K562 (cell line): Measurements from ENCODE around the gene VEGFB. TPM values are rescaled to one million over a fixed set of nuclear protein-coding genes. Genes with fewer than 3 reads are reported as not detected.

ENCODE experiments used
- CBFB ChIP-seq: sonication (generic); formaldehyde crosslinking; IDR thresholded peaks from 2 replicates; pipeline ENCODE4 v1.4.0; 2020; ENCODE audit warnings: mild to moderate bottlenecking, missing genetic modification reagents
- ELF1 ChIP-seq: fragments of 200-800 bp; sonication (Bioruptor generic); IDR thresholded peaks from 2 replicates; pipeline ENCODE4 v1.6.1; 2016; ENCODE audit warnings: missing genetic modification characterization, missing compliant biosample characterization
- FOXA3 ChIP-seq, 2 experiments: fragments of 450-650 bp in 1 of 2; sonication (generic) in 1 of 2; formaldehyde crosslinking; IDR thresholded peaks in 1 of 2; conservative IDR thresholded peaks in 1 of 2; 2 replicates each; pipeline versions ENCODE4 v1.4.0 to v1.8.0; 2020 to 2022; ENCODE audit warnings: mild to moderate bottlenecking in 2 of 2, missing genetic modification reagents in 1 of 2
- FOXK2 ChIP-seq, 2 experiments: fragments of 450-650 bp; IDR thresholded peaks in 1 of 2; conservative IDR thresholded peaks in 1 of 2; 2 replicates each; pipeline ENCODE4 v1.6.1; 2016; ENCODE audit warnings: low read depth in 2 of 2, mild to moderate bottlenecking in 1 of 2
- FOXP1 ChIP-seq: sonication (generic); formaldehyde crosslinking; IDR thresholded peaks from 2 replicates; pipeline ENCODE4 v1.8.0; 2022; ENCODE audit warnings: mild to moderate bottlenecking, missing genetic modification reagents
- PHF21A ChIP-seq: fragments of 450-650 bp; IDR thresholded peaks from 2 replicates; pipeline ENCODE4 v1.6.1; 2017; ENCODE audit warnings: low read depth, borderline replicate concordance
- RBM34 ChIP-seq: fragments of 200-400 bp; formaldehyde crosslinking; IDR thresholded peaks from 2 replicates; pipeline ENCODE4 v1.6.1; 2018; ENCODE audit warnings: low read length, borderline replicate concordance; ENCODE audit not compliant: insufficient read depth
- RFX7 ChIP-seq: fragments of 250-450 bp; sonication (Bioruptor Pico); IDR thresholded peaks from 2 replicates; pipeline ENCODE4 v1.5.1; 2021; ENCODE audit warnings: mild to moderate bottlenecking
- SIX5 ChIP-seq, 2 experiments: IDR thresholded peaks; 2 replicates each; pipeline ENCODE4 v1.6.1; 2011; ENCODE audit warnings: low read length in 2 of 2, borderline replicate concordance in 1 of 2, low read depth in 1 of 2, mild to moderate bottlenecking in 1 of 2, moderate library complexity in 1 of 2; ENCODE audit not compliant: insufficient read depth in 1 of 2
- SMARCA4 ChIP-seq: fragments of 450-650 bp; IDR thresholded peaks from 2 replicates; pipeline ENCODE4 v1.6.1; 2016
- TAF1 ChIP-seq: IDR thresholded peaks from 2 replicates; pipeline ENCODE4 v1.6.1; 2011; ENCODE audit warnings: mild to moderate bottlenecking, low read length, moderate library complexity; ENCODE audit not compliant: insufficient read depth, control insufficient read depth, severe bottlenecking; ENCODE audit errors: extremely low read depth
- TEAD1 ChIP-seq, 2 experiments: fragments of 450-650 bp in 1 of 2; sonication (generic) in 1 of 2; formaldehyde crosslinking; IDR thresholded peaks; 2 replicates each; pipeline versions ENCODE4 v1.4.0 to v1.8.0; 2020 to 2022; ENCODE audit warnings: mild to moderate bottlenecking in 2 of 2, missing genetic modification reagents in 1 of 2
- ZNF41 ChIP-seq: fragments of 250-450 bp; sonication (Bioruptor Pico); conservative IDR thresholded peaks from 2 replicates; pipeline ENCODE4 v1.4.0; 2020; ENCODE audit warnings: mild to moderate bottlenecking
- ZNF77 ChIP-seq: fragments of 250-450 bp; sonication (Bioruptor Pico); IDR thresholded peaks from 2 replicates; pipeline ENCODE4 v1.5.0; 2020
- polyA plus RNA-seq, 8 experiments: library from polyadenylated mRNA; depleted of rRNA in 4 of 8; stranded (reverse) in 5 of 8; unstranded in 3 of 8; fragments of >200 nt; fragmentation: Nextera tagmentation in 2 of 8; fragmentation: Illumina TruSeq in 1 of 8; extraction: Ambion mirVana in 2 of 8; extraction: Trizol in 1 of 8; gene quantifications; 2 replicates each; pipeline versions ENCODE4 v1.2.1 to v1.2.3, GENCODE V29; 2011 to 2014; ENCODE audit warnings: inconsistent platforms in 1 of 8, missing spikeins in 1 of 8
- total RNA-seq, 7 experiments: library from RNA; depleted of rRNA in 6 of 7; stranded (reverse); fragments of >200 nt in 6 of 7; fragmentation: Illumina TruSeq in 2 of 7; extraction: Trizol in 2 of 7; gene quantifications; 2 replicates each; pipeline versions ENCODE4 v1.2.1 to v1.2.3, GENCODE V29; 2011 to 2021; ENCODE audit warnings: low replicate concordance in 1 of 7
- TF ChIP-seq, protein P1 (sequence below): fragments of 200-400 bp; formaldehyde crosslinking; IDR thresholded peaks from 2 replicates; pipeline ENCODE4 v1.6.1; 2017; ENCODE audit warnings: mild to moderate bottlenecking, low read depth, low read length, moderate library complexity
- TF ChIP-seq, protein P2 (sequence below): IDR thresholded peaks from 2 replicates; pipeline ENCODE4 v1.6.1; 2016; ENCODE audit warnings: missing genetic modification characterization, missing compliant biosample characterization
- TF ChIP-seq, protein P3 (sequence below): fragments of 250-450 bp; sonication (Bioruptor Pico); IDR thresholded peaks from 2 replicates; pipeline ENCODE4 v1.5.0; 2020; ENCODE audit warnings: mild to moderate bottlenecking, borderline replicate concordance
- TF ChIP-seq, protein P4 (sequence below): conservative IDR thresholded peaks from 2 replicates; pipeline ENCODE4 v1.6.1; 2011; ENCODE audit warnings: low read depth, mild to moderate bottlenecking, low read length; ENCODE audit not compliant: control insufficient read depth
- TF ChIP-seq, protein P5 (sequence below): sonication (generic); formaldehyde crosslinking; IDR thresholded peaks from 2 replicates; pipeline ENCODE4 v1.8.1; 2023; ENCODE audit warnings: mild to moderate bottlenecking, missing genetic modification reagents, moderate library complexity

Gene VEGFB
- total and polyA plus RNA-seq, 9 of the 15 experiments (the other 6 are each of a cell fraction or from before 2014, with no cell fraction given), result 11.0 to 83.4 (median 25.7) TPM

DNA sequence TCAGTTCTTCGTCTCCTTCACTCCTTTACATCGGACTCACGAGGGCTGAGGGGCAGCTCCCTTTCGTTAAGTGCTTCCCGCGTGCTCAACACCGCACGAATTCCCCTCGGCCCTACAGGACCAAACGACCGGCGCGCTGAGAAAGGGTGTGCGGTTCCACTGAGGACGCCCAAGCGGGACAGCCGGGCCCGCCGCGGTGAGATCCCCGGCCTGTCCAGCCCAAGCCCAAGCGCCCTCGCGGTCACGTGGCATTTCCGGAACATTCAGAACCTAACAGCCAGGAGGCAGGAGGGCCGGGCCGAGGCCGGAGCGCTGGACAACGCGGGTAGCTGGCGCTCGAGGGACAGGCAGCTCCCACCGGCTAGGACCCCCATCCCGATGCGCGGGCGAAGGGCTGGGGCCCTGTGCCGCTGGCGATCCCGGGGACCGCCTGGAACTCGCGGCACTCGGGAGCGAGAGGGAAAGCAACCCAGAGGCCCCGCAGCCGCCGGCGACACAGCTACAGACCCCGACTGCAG is 49.1 kb upstream of the VEGFB start (continued):
- TF ChIP-seq, protein P1, sequence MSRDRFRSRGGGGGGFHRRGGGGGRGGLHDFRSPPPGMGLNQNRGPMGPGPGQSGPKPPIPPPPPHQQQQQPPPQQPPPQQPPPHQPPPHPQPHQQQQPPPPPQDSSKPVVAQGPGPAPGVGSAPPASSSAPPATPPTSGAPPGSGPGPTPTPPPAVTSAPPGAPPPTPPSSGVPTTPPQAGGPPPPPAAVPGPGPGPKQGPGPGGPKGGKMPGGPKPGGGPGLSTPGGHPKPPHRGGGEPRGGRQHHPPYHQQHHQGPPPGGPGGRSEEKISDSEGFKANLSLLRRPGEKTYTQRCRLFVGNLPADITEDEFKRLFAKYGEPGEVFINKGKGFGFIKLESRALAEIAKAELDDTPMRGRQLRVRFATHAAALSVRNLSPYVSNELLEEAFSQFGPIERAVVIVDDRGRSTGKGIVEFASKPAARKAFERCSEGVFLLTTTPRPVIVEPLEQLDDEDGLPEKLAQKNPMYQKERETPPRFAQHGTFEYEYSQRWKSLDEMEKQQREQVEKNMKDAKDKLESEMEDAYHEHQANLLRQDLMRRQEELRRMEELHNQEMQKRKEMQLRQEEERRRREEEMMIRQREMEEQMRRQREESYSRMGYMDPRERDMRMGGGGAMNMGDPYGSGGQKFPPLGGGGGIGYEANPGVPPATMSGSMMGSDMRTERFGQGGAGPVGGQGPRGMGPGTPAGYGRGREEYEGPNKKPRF, result no peak
- TF ChIP-seq TAF1, result peak; percentile 85
- TF ChIP-seq PHF21A, result peak; percentile 17; the same call in 1 of the 2 replicates
- TF ChIP-seq TEAD1 (CRISPR knock-in tag; IDR thresholded peaks at IDR 0.05), result peak; percentile 55 to 64; a peak in 3 of 4 replicates
- TF ChIP-seq FOXA3 (CRISPR knock-in tag; conservative IDR thresholded peaks at IDR 0.05 in 1 of 2, IDR thresholded peaks at IDR 0.05 in 1 of 2), result no peak; a peak in 1 of 4 replicates
- TF ChIP-seq FOXK2 (conservative IDR thresholded peaks at IDR 0.05 in 1 of 2, IDR thresholded peaks at IDR 0.05 in 1 of 2; ENCODE audit: low read depth in 2 of 2), result peak in 1 of 2 experiments; percentile 22; a peak in 1 of 4 replicates
- TF ChIP-seq ZNF77 (CRISPR knock-in tag), result peak; percentile 65; the same call in 1 of the 2 replicates
- TF ChIP-seq, protein P2, sequence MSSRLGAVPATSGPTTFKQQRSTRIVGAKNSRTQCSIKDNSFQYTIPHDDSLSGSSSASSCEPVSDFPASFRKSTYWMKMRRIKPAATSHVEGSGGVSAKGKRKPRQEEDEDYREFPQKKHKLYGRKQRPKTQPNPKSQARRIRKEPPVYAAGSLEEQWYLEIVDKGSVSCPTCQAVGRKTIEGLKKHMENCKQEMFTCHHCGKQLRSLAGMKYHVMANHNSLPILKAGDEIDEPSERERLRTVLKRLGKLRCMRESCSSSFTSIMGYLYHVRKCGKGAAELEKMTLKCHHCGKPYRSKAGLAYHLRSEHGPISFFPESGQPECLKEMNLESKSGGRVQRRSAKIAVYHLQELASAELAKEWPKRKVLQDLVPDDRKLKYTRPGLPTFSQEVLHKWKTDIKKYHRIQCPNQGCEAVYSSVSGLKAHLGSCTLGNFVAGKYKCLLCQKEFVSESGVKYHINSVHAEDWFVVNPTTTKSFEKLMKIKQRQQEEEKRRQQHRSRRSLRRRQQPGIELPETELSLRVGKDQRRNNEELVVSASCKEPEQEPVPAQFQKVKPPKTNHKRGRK (tag), result no peak
- TF ChIP-seq SIX5 (IDR thresholded peaks at IDR 0.05; ENCODE audit: borderline replicate concordance in 1 of 2, insufficient read depth in 1 of 2, low read depth in 1 of 2, low read length in 2 of 2), result no peak
- TF ChIP-seq, protein P3, sequence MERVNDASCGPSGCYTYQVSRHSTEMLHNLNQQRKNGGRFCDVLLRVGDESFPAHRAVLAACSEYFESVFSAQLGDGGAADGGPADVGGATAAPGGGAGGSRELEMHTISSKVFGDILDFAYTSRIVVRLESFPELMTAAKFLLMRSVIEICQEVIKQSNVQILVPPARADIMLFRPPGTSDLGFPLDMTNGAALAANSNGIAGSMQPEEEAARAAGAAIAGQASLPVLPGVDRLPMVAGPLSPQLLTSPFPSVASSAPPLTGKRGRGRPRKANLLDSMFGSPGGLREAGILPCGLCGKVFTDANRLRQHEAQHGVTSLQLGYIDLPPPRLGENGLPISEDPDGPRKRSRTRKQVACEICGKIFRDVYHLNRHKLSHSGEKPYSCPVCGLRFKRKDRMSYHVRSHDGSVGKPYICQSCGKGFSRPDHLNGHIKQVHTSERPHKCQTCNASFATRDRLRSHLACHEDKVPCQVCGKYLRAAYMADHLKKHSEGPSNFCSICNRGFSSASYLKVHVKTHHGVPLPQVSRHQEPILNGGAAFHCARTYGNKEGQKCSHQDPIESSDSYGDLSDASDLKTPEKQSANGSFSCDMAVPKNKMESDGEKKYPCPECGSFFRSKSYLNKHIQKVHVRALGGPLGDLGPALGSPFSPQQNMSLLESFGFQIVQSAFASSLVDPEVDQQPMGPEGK (CRISPR knock-in tag), result no peak
- TF ChIP-seq RFX7 (CRISPR knock-in tag), result no peak
- peak; percentile 97; the same call in 1 of the 2 replicates for TF ChIP-seq FOXP1
- no peak for TF ChIP-seq CBFB
- TF ChIP-seq ELF1 (tag), result peak; percentile 64; the same call in 1 of the 2 replicates
- TF ChIP-seq SMARCA4, result peak; percentile 17; the same call in 1 of the 2 replicates
- TF ChIP-seq, protein P4, sequence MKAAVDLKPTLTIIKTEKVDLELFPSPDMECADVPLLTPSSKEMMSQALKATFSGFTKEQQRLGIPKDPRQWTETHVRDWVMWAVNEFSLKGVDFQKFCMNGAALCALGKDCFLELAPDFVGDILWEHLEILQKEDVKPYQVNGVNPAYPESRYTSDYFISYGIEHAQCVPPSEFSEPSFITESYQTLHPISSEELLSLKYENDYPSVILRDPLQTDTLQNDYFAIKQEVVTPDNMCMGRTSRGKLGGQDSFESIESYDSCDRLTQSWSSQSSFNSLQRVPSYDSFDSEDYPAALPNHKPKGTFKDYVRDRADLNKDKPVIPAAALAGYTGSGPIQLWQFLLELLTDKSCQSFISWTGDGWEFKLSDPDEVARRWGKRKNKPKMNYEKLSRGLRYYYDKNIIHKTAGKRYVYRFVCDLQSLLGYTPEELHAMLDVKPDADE, result peak; percentile 83
- peak; percentile 55; the same call in 1 of the 2 replicates for TF ChIP-seq ZNF41 (CRISPR knock-in tag)
- TF ChIP-seq, protein P5, sequence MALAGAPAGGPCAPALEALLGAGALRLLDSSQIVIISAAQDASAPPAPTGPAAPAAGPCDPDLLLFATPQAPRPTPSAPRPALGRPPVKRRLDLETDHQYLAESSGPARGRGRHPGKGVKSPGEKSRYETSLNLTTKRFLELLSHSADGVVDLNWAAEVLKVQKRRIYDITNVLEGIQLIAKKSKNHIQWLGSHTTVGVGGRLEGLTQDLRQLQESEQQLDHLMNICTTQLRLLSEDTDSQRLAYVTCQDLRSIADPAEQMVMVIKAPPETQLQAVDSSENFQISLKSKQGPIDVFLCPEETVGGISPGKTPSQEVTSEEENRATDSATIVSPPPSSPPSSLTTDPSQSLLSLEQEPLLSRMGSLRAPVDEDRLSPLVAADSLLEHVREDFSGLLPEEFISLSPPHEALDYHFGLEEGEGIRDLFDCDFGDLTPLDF, result no peak; the same call in 1 of the 2 replicates
- no peak for TF ChIP-seq RBM34
